Karpas-422 (cell line): ENCODE results near the gene C1orf226. TPM values are rescaled to one million over a fixed set of nuclear protein-coding genes. Genes with fewer than 3 reads are reported as not detected.

Experiments used
- DNase-seq: peaks from one replicate; pipeline ENCODE4 v3.0.0-alpha.2; 2015
- H2AFZ ChIP-seq: fragments of 200-600 bp; sonication (generic); 2 replicates; pipeline ENCODE4 v1.6.1; 2014; ENCODE audit warnings: antibody characterized with exemption, low read length, mixed read lengths
- H3K27ac ChIP-seq: fragments of 200-600 bp; sonication (generic); 2 replicates; pipeline ENCODE4 v1.5.1; 2014; ENCODE audit warnings: mild to moderate bottlenecking, low read length, moderate library complexity
- H3K27me3 ChIP-seq: fragments of 200-600 bp; sonication (generic); 2 replicates; pipeline ENCODE4 v1.6.1; 2014; ENCODE audit warnings: low read length, mixed read lengths
- H3K36me3 ChIP-seq: fragments of 200-600 bp; sonication (generic); 2 replicates; pipeline ENCODE4 v1.6.1; 2014; ENCODE audit warnings: low read length, mixed read lengths; ENCODE audit not compliant: insufficient read depth
- H3K4me1 ChIP-seq: fragments of 200-600 bp; sonication (generic); 2 replicates; pipeline ENCODE4 v1.6.1; 2014; ENCODE audit warnings: mild to moderate bottlenecking, low read length, mixed read lengths
- H3K4me2 ChIP-seq: fragments of 200-600 bp; sonication (generic); 2 replicates; pipeline ENCODE4 v1.6.1; 2014; ENCODE audit warnings: low read length, low read depth, mild to moderate bottlenecking; ENCODE audit not compliant: poor library complexity, severe bottlenecking
- H3K4me3 ChIP-seq: fragments of 200-600 bp; sonication (generic); 2 replicates; pipeline ENCODE4 v1.5.1; 2014; ENCODE audit warnings: mild to moderate bottlenecking, antibody characterized with exemption, low read length, mixed read lengths
- H3K79me2 ChIP-seq: fragments of 200-600 bp; sonication (generic); 2 replicates; pipeline ENCODE4 v1.6.1; 2014; ENCODE audit warnings: mild to moderate bottlenecking, low read length, mixed read lengths
- H3K9ac ChIP-seq: fragments of 200-600 bp; sonication (generic); 2 replicates; pipeline ENCODE4 v1.6.0; 2014; ENCODE audit warnings: low read length
- H3K9me2 ChIP-seq: fragments of 200-600 bp; sonication (generic), shearing (Covaris generic); replicated peaks from 2 replicates; pipeline ENCODE4 v1.6.0; 2014; ENCODE audit warnings: mild to moderate bottlenecking, low read length, moderate library complexity; ENCODE audit not compliant: insufficient read depth
- H3K9me3 ChIP-seq: fragments of 300-700, 200-600 bp; sonication (generic); 2 replicates; pipeline ENCODE4 v1.6.1; 2014; ENCODE audit warnings: low read length, mixed read lengths
- H4K20me1 ChIP-seq: fragments of 200-600 bp; sonication (generic); 2 replicates; pipeline ENCODE4 v1.6.1; 2014; ENCODE audit warnings: mild to moderate bottlenecking, antibody characterized with exemption, low read length, low read depth; ENCODE audit not compliant: insufficient read depth
- total RNA-seq: library from RNA; depleted of rRNA; stranded (reverse); fragments of >200 nt; shearing (Covaris generic); gene quantifications from 2 replicates; pipeline ENCODE4 v1.2.3, GENCODE V29; 2014; ENCODE audit warnings: low replicate concordance

Gene C1orf226
- total RNA-seq, 1 experiment from 2014 or later, result not detected

- Histone ChIP-seq H3K9ac (no peak overlapping the region), H3K4me1 (peaks cover 12% of the 10 kb centered on the region), H3K27me3 (no peaks in the 10 kb centered on the region), H2AFZ (no peak overlapping the region), H3K4me2 (no peak overlapping the region), H3K36me3 (no peaks in the 10 kb centered on the region), H3K27ac (no peak overlapping the region), H3K4me3 (no peak overlapping the region), H3K9me3 (no peaks in the 10 kb centered on the region), H3K9me2 (no peaks in the 10 kb centered on the region), H3K79me2 (no peaks in the 10 kb centered on the region), H4K20me1 (no peaks in the 10 kb centered on the region)
- no peak for DNase-seq
Measured at GRCh38 chr1:162367772-162368171, 13.8 kb upstream of the C1orf226 start.

- H3K27ac ChIP-seq, result no peak overlapping the region
- no peaks in the 10 kb centered on the region for H3K79me2 ChIP-seq
- no peak overlapping the region for H3K9ac ChIP-seq
- no peaks in the 10 kb centered on the region for H3K27me3 ChIP-seq
- peaks cover 18% of the 10 kb centered on the region for H3K4me1 ChIP-seq
- no peak overlapping the region for H2AFZ ChIP-seq
- no peaks in the 10 kb centered on the region for H3K36me3 ChIP-seq
- H3K9me2 ChIP-seq, result no peaks in the 10 kb centered on the region
- no peak overlapping the region for H3K4me3 ChIP-seq
- H3K4me2 ChIP-seq, result no peak overlapping the region
- H4K20me1 ChIP-seq, result no peaks in the 10 kb centered on the region
- H3K9me3 ChIP-seq, result no peaks in the 10 kb centered on the region
- no peak for DNase-seq
Measured at GRCh38 chr1:162368451-162368850, 13.1 kb upstream of the C1orf226 start.

- H3K9me2 ChIP-seq, result no peaks in the 10 kb centered on the region
- H3K79me2 ChIP-seq, result no peaks in the 10 kb centered on the region
- no peaks in the 10 kb centered on the region for H3K9me3 ChIP-seq
- peaks cover 30% of the 10 kb centered on the region for H3K4me1 ChIP-seq
- no peak overlapping the region for H3K27ac ChIP-seq
- H3K9ac ChIP-seq, result no peak overlapping the region
- no peak overlapping the region for H3K4me3 ChIP-seq
- H4K20me1 ChIP-seq, result no peaks in the 10 kb centered on the region
- no peak for DNase-seq
- no peaks in the 10 kb centered on the region for H3K36me3 ChIP-seq
- H3K27me3 ChIP-seq, result no peaks in the 10 kb centered on the region
- H3K4me2 ChIP-seq, result no peak overlapping the region
- no peak overlapping the region for H2AFZ ChIP-seq
Measured at GRCh38 chr1:162369571-162369970, 12.0 kb upstream of the C1orf226 start.

GRCh38 chr1:162370161-162370560, 11.4 kb upstream of the C1orf226 start:
- no peaks in the 10 kb centered on the region for H3K79me2 ChIP-seq
- H3K27ac ChIP-seq, result no peak overlapping the region
- H2AFZ ChIP-seq, result no peak overlapping the region
- peaks cover 36% of the 10 kb centered on the region for H3K4me1 ChIP-seq
- no peaks in the 10 kb centered on the region for H3K36me3 ChIP-seq
- no peak for DNase-seq
- no peak overlapping the region for H3K4me2 ChIP-seq
- no peak overlapping the region for H3K4me3 ChIP-seq
- no peaks in the 10 kb centered on the region for H3K9me2 ChIP-seq
- H3K9me3 ChIP-seq, result no peaks in the 10 kb centered on the region
- H4K20me1 ChIP-seq, result no peaks in the 10 kb centered on the region
- no peaks in the 10 kb centered on the region for H3K27me3 ChIP-seq
- H3K9ac ChIP-seq, result no peak overlapping the region

- Histone ChIP-seq H3K4me1 (peaks cover 41% of the 10 kb centered on the region), H3K4me2 (no peak overlapping the region), H3K9me3 (no peaks in the 10 kb centered on the region), H3K27me3 (no peaks in the 10 kb centered on the region), H3K36me3 (no peaks in the 10 kb centered on the region), H2AFZ (no peak overlapping the region), H3K9me2 (no peaks in the 10 kb centered on the region), H3K9ac (no peak overlapping the region), H3K79me2 (no peaks in the 10 kb centered on the region), H3K27ac (no peak overlapping the region), H3K4me3 (no peak overlapping the region), H4K20me1 (no peaks in the 10 kb centered on the region)
- DNase-seq, result no peak
Measured at GRCh38 chr1:162370721-162371120, 10.8 kb upstream of the C1orf226 start.

GRCh38 chr1:162371611-162372010, 9.9 kb upstream of the C1orf226 start:
- Histone ChIP-seq H3K9ac (no peak overlapping the region), H3K9me2 (no peaks in the 10 kb centered on the region), H2AFZ (no peak overlapping the region)

GRCh38 chr1:162372159-162373071, 9.1 kb upstream of the C1orf226 start:
- no peaks in the 10 kb centered on the region for H3K27me3 ChIP-seq
- H4K20me1 ChIP-seq, result no peaks in the 10 kb centered on the region
- H3K9me3 ChIP-seq, result no peaks in the 10 kb centered on the region
- 0 out of 2 replicates have a peak overlapping the region, but pooled peaks have one; percentile 4 for H2AFZ ChIP-seq
- H3K36me3 ChIP-seq, result no peaks in the 10 kb centered on the region
- H3K4me1 ChIP-seq, result peaks cover 52% of the 10 kb centered on the region
- no peak overlapping the region for H3K4me2 ChIP-seq
- no peak overlapping the region for H3K4me3 ChIP-seq
- no peak overlapping the region for H3K27ac ChIP-seq
- no peak overlapping the region for H3K9ac ChIP-seq
- H3K79me2 ChIP-seq, result no peaks in the 10 kb centered on the region
- DNase-seq, result no peak
- H3K9me2 ChIP-seq, result no peaks in the 10 kb centered on the region

More at GRCh38 chr1:162371611-162372010, 9.9 kb upstream of the C1orf226 start:
- H3K4me2 ChIP-seq, result no peak overlapping the region
- DNase-seq, result no peak
- no peaks in the 10 kb centered on the region for H3K36me3 ChIP-seq
- no peak overlapping the region for H3K27ac ChIP-seq
- no peak overlapping the region for H3K4me3 ChIP-seq
- H3K27me3 ChIP-seq, result no peaks in the 10 kb centered on the region
- H4K20me1 ChIP-seq, result no peaks in the 10 kb centered on the region
- no peaks in the 10 kb centered on the region for H3K9me3 ChIP-seq
- H3K4me1 ChIP-seq, result peaks cover 50% of the 10 kb centered on the region
- H3K79me2 ChIP-seq, result no peaks in the 10 kb centered on the region

GRCh38 chr1:162373072-162373427, 8.5 kb upstream of the C1orf226 start:
- no peak overlapping the region for H3K9ac ChIP-seq
- H3K9me3 ChIP-seq, result no peaks in the 10 kb centered on the region
- H4K20me1 ChIP-seq, result no peaks in the 10 kb centered on the region
- H3K27ac ChIP-seq, result no peak overlapping the region
- H3K79me2 ChIP-seq, result no peaks in the 10 kb centered on the region
- no peak overlapping the region for H3K4me3 ChIP-seq
- no peaks in the 10 kb centered on the region for H3K9me2 ChIP-seq
- H2AFZ ChIP-seq, result no peak overlapping the region
- H3K27me3 ChIP-seq, result no peaks in the 10 kb centered on the region
- H3K4me2 ChIP-seq, result peak overlapping the region; percentile 51
- no peak for DNase-seq
- no peaks in the 10 kb centered on the region for H3K36me3 ChIP-seq
- H3K4me1 ChIP-seq, result peaks cover 52% of the 10 kb centered on the region
